ENCODE measurements around the gene TMEM170A. TPM values are rescaled to one million over a fixed set of nuclear protein-coding genes. Genes with fewer than 3 reads are reported as not detected.
"Not testable (repeated sequence)": the region's sequence is repeated elsewhere in the genome, so short reads cannot be mapped to it uniquely, and the experiment has no call there.

Gene TMEM170A
- total RNA-seq, 4 donors from 2014 or later, result 7.9 to 9.8 (median 8.6) TPM

GRCh38 chr16:75472908-75473877 is 8.7 kb upstream of the TMEM170A start:
- TF ChIP-seq CTCF (IDR thresholded peaks at IDR 0.05 in 4 of 5, conservative IDR thresholded peaks at IDR 0.05 in 1 of 5) (no peak), POLR2A (IDR thresholded peaks at IDR 0.05) (no peak)
- no peak for ATAC-seq
- no peak for DNase-seq
- intact Hi-C loops (cut with DNase I; ENCODE audit: low total_unique reads), result loop anchor here (5.0 kb wide), 1 partner anchor 289 kb away; no protein-coding TSS in a partner anchor
- no peaks in the 10 kb centered on the region for H3K9me3 ChIP-seq
- no peaks in the 10 kb centered on the region for H3K27me3 ChIP-seq
- no peak overlapping the region for H3K4me3 ChIP-seq
- in situ Hi-C loops (cut with MboI; ENCODE audit: low sequenced_read_pairs in 4 of 4), result loop anchor here (5.0 to 25.0 kb wide), 5 partner anchors 39 to 1714 kb away; partner anchors contain the start of genes KARS1 (in 1 of the 4), MON1B (in 1 of the 4), SYCE1L (in 1 of the 4) and TERF2IP (in 1 of the 4)
- no peaks in the 10 kb centered on the region for H3K36me3 ChIP-seq
- no peak overlapping the region for H3K27ac ChIP-seq
- H3K4me1 ChIP-seq, result no peaks in the 10 kb centered on the region

GRCh38 chr16:75471723-75472633 is 7.5 kb upstream of the TMEM170A start:
- intact Hi-C loops (cut with DNase I; ENCODE audit: low total_unique reads), result loop anchor here (1.0 to 5.0 kb wide), 2 partner anchors 45 to 290 kb away; no protein-coding TSS in a partner anchor
- no peaks in the 10 kb centered on the region for H3K9me3 ChIP-seq
- no peak overlapping the region for H3K27ac ChIP-seq
- TF ChIP-seq POLR2A (IDR thresholded peaks at IDR 0.05), result no peak
- TF ChIP-seq CTCF (IDR thresholded peaks at IDR 0.05 in 4 of 5, conservative IDR thresholded peaks at IDR 0.05 in 1 of 5), result peak; percentile 58 to 76 (median 72)
- no peaks in the 10 kb centered on the region for H3K36me3 ChIP-seq
- in situ Hi-C loops (cut with MboI; ENCODE audit: low sequenced_read_pairs in 4 of 4), result loop anchor here (5.0 to 25.0 kb wide), 5 partner anchors 40 to 1715 kb away; partner anchors contain the start of genes KARS1 (in 1 of the 4), MON1B (in 1 of the 4), SYCE1L (in 1 of the 4) and TERF2IP (in 1 of the 4)
- H3K4me3 ChIP-seq, result no peak overlapping the region
- DNase-seq, result peak; percentile 37 to 39
- no peaks in the 10 kb centered on the region for H3K27me3 ChIP-seq
- ATAC-seq, result peak; percentile 97 to 99
- no peaks in the 10 kb centered on the region for H3K4me1 ChIP-seq

GRCh38 chr16:75466760-75467159 is 2.3 kb upstream of the TMEM170A start:
- intact Hi-C loops (cut with DNase I; ENCODE audit: low total_unique reads), result no loop called here
- H3K36me3 ChIP-seq, result no peaks in the 10 kb centered on the region
- ATAC-seq (no peak), DNase-seq (no peak)
- TF ChIP-seq POLR2A (IDR thresholded peaks at IDR 0.05) (no peak), CTCF (IDR thresholded peaks at IDR 0.05 in 4 of 5, conservative IDR thresholded peaks at IDR 0.05 in 1 of 5) (no peak)
- H3K27me3 ChIP-seq, result no peaks in the 10 kb centered on the region
- H3K4me1 ChIP-seq, result peaks cover 0 to 11% of the 10 kb centered on the region in 2 donors
- H3K9me3 ChIP-seq, result no peaks in the 10 kb centered on the region
- H3K4me3 ChIP-seq, result no peak overlapping the region
- no peak overlapping the region for H3K27ac ChIP-seq
- in situ Hi-C loops (cut with MboI; ENCODE audit: low sequenced_read_pairs in 4 of 4), result loop anchor here in 2 of 4 donors (10.0 to 25.0 kb wide), 3 partner anchors 48 to 1721 kb away; partner anchors contain the start of genes KARS1 (in 1 of the 2), MON1B (in 1 of the 2), SYCE1L (in 1 of the 2) and TERF2IP (in 1 of the 2)

- not testable (repeated sequence) for H3K27me3 ChIP-seq, H3K9me3 ChIP-seq, H3K36me3 ChIP-seq
- intact Hi-C loops (cut with DNase I; ENCODE audit: low total_unique reads) (loop anchor here (1.0 to 5.0 kb wide), 6 partner anchors 30 to 266 kb away; partner anchors contain the start of genes ADAT1, CFDP1, GABARAPL2 and KARS1), in situ Hi-C loops (cut with MboI; ENCODE audit: low sequenced_read_pairs in 4 of 4) (loop anchor here in 2 of 4 donors (10.0 to 25.0 kb wide), 3 partner anchors 51 to 1724 kb away; partner anchors contain the start of genes KARS1 (in 1 of the 2), MON1B (in 1 of the 2), SYCE1L (in 1 of the 2) and TERF2IP (in 1 of the 2))
- Histone ChIP-seq H3K27ac (peak overlapping the region; percentile 90 to 96 (median 94)), H3K4me1 (peaks cover 0 to 14% of the 10 kb centered on the region in 2 donors), H3K4me3 (peak overlapping the region; percentile 74 to 95 (median 82))
- peak in 1 of 2 donors; percentile 28 for DNase-seq
- peak; percentile 12 to 14 for ATAC-seq
Measured at GRCh38 chr16:75463389-75464121, 934 bp downstream of the TMEM170A start.

All from gastrocnemius medialis (tissue), 4 donors.